H1 (cell line): ENCODE measurements around the gene MAVS. TPM values are rescaled to one million over a fixed set of nuclear protein-coding genes. Genes with fewer than 3 reads are reported as not detected.
A peak's percentile ranks its signal among the peaks of the same experiment; 100 is the strongest.

Experiments used
- CBX5 ChIP-seq: fragments of 300-800, 300-1000 bp; sonication (generic); IDR thresholded peaks from 2 replicates; pipeline ENCODE4 v1.7.1; 2016; ENCODE audit warnings: antibody characterized with exemption, low read length, low read depth
- CEBPB ChIP-seq: IDR thresholded peaks from 2 replicates; pipeline ENCODE4 v1.6.1; 2012; ENCODE audit warnings: low read depth, low read length
- CHD7 ChIP-seq: fragments of 300-600 bp; sonication (generic); IDR thresholded peaks from 2 replicates; pipeline ENCODE4 v1.7.1; 2012; ENCODE audit warnings: low read length, moderate library complexity, mild to moderate bottlenecking, inconsistent platforms; ENCODE audit not compliant: insufficient replicate concordance
- JUND ChIP-seq: IDR thresholded peaks from 2 replicates; pipeline ENCODE4 v1.6.1; 2011; ENCODE audit warnings: mild to moderate bottlenecking, improper control_type of control experiment, low read length
- KDM5A ChIP-seq: fragments of 200-600 bp; IDR thresholded peaks from 2 replicates; pipeline ENCODE4 v1.7.1; 2012; ENCODE audit warnings: mild to moderate bottlenecking, low read length, inconsistent platforms, mixed read lengths
- MAFK ChIP-seq: IDR thresholded peaks from 2 replicates; pipeline ENCODE4 v1.6.1; 2012; ENCODE audit warnings: low read depth, mild to moderate bottlenecking, improper control_type of control experiment, low read length
- NRF1 ChIP-seq: IDR thresholded peaks from 2 replicates; pipeline ENCODE4 v1.6.1; 2011; ENCODE audit warnings: mild to moderate bottlenecking, low read depth, low read length, improper control_type of control experiment
- PHF8 ChIP-seq: fragments of 200-600 bp; sonication (generic); conservative IDR thresholded peaks from 2 replicates; pipeline ENCODE4 v1.7.1; 2012; ENCODE audit warnings: low read depth, mild to moderate bottlenecking, inconsistent platforms, low read length, moderate library complexity
- POU5F1 ChIP-seq: IDR thresholded peaks from 2 replicates; pipeline ENCODE4 v1.6.1; 2011; ENCODE audit warnings: low read depth, mild to moderate bottlenecking, low read length, moderate library complexity
- RFX5 ChIP-seq: IDR thresholded peaks from 2 replicates; pipeline ENCODE4 v1.6.1; 2011; ENCODE audit warnings: low read depth, low read length, improper control_type of control experiment, borderline replicate concordance
- SIX5 ChIP-seq: IDR thresholded peaks from 2 replicates; pipeline ENCODE4 v1.6.1; 2011; ENCODE audit warnings: mild to moderate bottlenecking, low read depth, low read length
- TBP ChIP-seq: IDR thresholded peaks from 2 replicates; pipeline ENCODE4 v1.6.1; 2011; ENCODE audit warnings: low read depth, low read length, improper control_type of control experiment
- polyA plus RNA-seq, 7 experiments: library from polyadenylated mRNA; depleted of rRNA in 3 of 7; stranded (reverse) in 5 of 7; unstranded in 2 of 7; fragments of >200 nt in 5 of 7; fragments of 200-250 nt in 2 of 7; gene quantifications; 1 replicate in 5 of 7; 2 replicates in 1 of 7; 4 replicates in 1 of 7; pipeline versions ENCODE4 v1.2.1 to v1.2.3, GENCODE V29; 2011 to 2013; ENCODE audit warnings: missing spikeins in 2 of 7, mixed read lengths in 2 of 7
- total RNA-seq: library from RNA; stranded (reverse); fragmentation: NEBNext Ultra II Directional; extraction: Animal tissue kit (Norgen Biotek cat#: 25700); gene quantifications from 2 replicates; pipeline ENCODE4 v1.2.1, GENCODE V29; 2021

The MAVS gene
- total and polyA plus RNA-seq, 2 of the 8 experiments (the other 6 are each of a cell fraction or from before 2014, with no cell fraction given): 9.9 to 24.3 TPM

GRCh38 chr20:3846740-3847428 is at the start of gene MAVS (continued):
- TF ChIP-seq CEBPB (0 out of 2 replicates have a peak, but pooled peaks have one; percentile 13), TBP (peak; percentile 78), NRF1 (no peak; the same call in 1 of the 2 replicates), RFX5 (no peak), MAFK (no peak), POU5F1 (no peak), JUND (no peak), PHF8 (peak; percentile 92), CBX5 (no peak), KDM5A (no peak), SIX5 (no peak), CHD7 (no peak)
